Measurements from ENCODE around the gene ELMO3. TPM values are rescaled to one million over a fixed set of nuclear protein-coding genes. Genes with fewer than 3 reads are reported as not detected.

The ELMO3 gene
- total RNA-seq, 2 experiments from 2014 or later: 1.9 to 2.3 TPM

DNA sequence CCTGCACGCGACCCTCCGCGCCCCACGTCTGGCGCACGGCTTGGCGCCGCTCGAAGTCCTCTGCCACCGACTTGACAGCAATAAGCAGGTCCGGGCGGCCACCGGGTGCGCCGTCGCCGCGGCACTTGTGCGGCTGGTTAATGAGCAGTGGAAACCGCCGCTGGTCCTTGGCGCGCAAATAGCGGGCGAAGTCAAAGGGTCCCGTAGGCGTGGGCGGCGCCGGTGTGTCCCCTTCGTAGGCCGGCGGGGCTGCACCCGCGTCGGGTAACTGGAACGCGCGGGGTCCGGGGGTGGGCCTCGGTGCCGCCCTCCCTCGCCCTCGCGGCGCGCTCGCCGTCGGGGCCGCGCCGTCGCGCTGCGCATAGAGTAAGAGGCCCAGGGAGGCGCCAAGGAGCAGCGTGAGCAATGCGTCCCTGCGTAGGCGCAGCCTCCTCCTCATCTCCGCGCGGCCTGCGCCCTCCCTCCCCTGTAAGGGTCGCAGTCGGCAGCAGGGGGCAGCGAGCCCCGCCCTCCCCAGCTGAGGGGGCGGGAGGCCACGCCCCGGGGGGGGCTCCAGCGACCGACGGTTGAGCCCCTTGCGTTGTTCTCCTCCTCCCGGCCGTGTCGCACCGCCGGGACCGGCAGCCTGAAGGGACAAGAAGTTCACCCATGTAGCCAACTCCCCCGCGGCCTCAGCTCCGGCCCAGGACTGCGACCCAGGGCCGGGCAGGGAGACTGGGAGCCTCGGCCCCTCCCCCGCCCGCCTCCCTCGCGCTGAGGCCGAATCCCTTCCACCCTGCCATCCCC, 48.7 kb upstream of the ELMO3 start:
- Histone ChIP-seq H3K36me3 (ENCODE audit: insufficient read depth, low read length) (peaks cover 31% of the 10 kb centered on the region), H3K4me1 (ENCODE audit: insufficient read depth, low read length) (peaks cover 45% of the 10 kb centered on the region), H3K27me3 (ENCODE audit: control insufficient read depth in 1 of 2, insufficient read depth in 2 of 2, low read length in 2 of 2) (no peaks in the 10 kb centered on the region), H3K9me3 (ENCODE audit: control insufficient read depth in 1 of 2, insufficient read depth in 1 of 2, low read length in 2 of 2) (peaks cover 0 to 7% of the 10 kb centered on the region in 2 experiments), H3K27ac (ENCODE audit: low read depth in 1 of 2, low read length in 2 of 2) (no peak overlapping the region), H3K4me3 (ENCODE audit: low read length) (peak overlapping the region; percentile 57)
- Mint-ChIP-seq H3K27ac (no peak overlapping the region), H3K27me3 (peaks cover 14% of the 10 kb centered on the region), H3K36me3 (ENCODE audit: low read depth) (peaks cover 37% of the 10 kb centered on the region), H3K9me3 (no peaks in the 10 kb centered on the region), H3K4me3 (no peak overlapping the region), H3K4me1 (ENCODE audit: low read depth) (peaks cover 18% of the 10 kb centered on the region)
- ATAC-seq (ENCODE audit: poor library complexity) (peak; percentile 70), DNase-seq (peak in 7 of 14 experiments; percentile 9 to 73 (median 41))
- CTCF ChIA-PET: interaction anchor here (1.0 to 1.3 kb wide), 3 partner anchors 9 to 132 kb away, joined by 3 to 4 read pairs (median 3); partner anchors contain the start of genes FBXL8 and TRADD
- peak; percentile 5 for TF ChIP-seq CTCF (IDR thresholded peaks at IDR 0.05)
- intact Hi-C loops (cut with DNase I, micrococcal nuclease): no loop called here
- POLR2A ChIA-PET: interaction anchor here (0.7 to 3.0 kb wide), 8 partner anchors 9 to 196 kb away, joined by 3 to 29 read pairs (median 5); partner anchors contain the start of genes CBFB, FBXL8, FHOD1 and HSF4

DNA sequence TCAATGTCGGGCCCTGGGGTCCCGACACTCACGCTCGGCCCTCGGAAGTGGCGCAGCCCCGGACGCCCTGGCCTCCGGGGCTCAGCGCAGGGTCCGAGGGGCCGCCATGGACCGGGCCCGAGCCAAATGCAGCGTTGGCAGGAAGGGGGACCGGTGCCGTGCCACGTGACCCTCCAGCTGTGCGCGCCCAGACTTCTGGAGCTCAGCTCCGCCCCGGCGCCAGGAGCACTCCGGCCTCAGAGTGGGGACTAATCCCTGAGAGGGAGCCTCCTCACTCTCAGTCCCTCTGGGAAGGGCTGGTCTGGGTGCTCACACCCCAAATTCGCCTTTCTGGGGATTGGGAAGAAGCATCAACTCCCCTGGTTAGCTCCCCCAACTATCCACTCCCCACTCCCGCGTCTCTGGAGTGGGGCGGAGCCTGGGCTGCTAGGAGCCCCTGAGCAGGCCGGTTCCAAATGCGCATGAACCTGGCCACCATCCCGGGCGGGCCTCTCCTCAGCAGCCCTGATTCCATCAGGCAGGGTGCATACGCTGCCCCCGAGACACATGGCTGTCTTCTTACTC, 48.0 kb upstream of the ELMO3 start, which contains the start of gene B3GNT9:
Gene B3GNT9 (minus strand): TSS at position 166 of the 564 bp plus-strand sequence. CDS start 513 bp downstream, outside the sequence.
- POLR2A ChIA-PET: interaction anchor here (0.7 to 3.0 kb wide), 8 partner anchors 9 to 197 kb away, joined by 3 to 29 read pairs (median 5); partner anchors contain the start of genes CBFB, FBXL8, FHOD1 and HSF4
- Histone ChIP-seq H3K4me1 (ENCODE audit: insufficient read depth, low read length) (peaks cover 51% of the 10 kb centered on the region), H3K36me3 (ENCODE audit: insufficient read depth, low read length) (peaks cover 24% of the 10 kb centered on the region), H3K9me3 (ENCODE audit: control insufficient read depth in 1 of 2, insufficient read depth in 1 of 2, low read length in 2 of 2) (peaks cover 0 to 7% of the 10 kb centered on the region in 2 experiments), H3K27ac (ENCODE audit: low read depth in 1 of 2, low read length in 2 of 2) (no peak within 1 kb of the TSS), H3K27me3 (ENCODE audit: control insufficient read depth in 1 of 2, insufficient read depth in 2 of 2, low read length in 2 of 2) (no peaks in the 10 kb centered on the region), H3K4me3 (ENCODE audit: low read length) (peak within 1 kb of the TSS; percentile 57)
- ATAC-seq (ENCODE audit: poor library complexity) (peak; percentile 27), DNase-seq (peak in 5 of 14 experiments; percentile 11 to 63 (median 51))
- CTCF ChIA-PET: interaction anchor here (0.6 to 1.3 kb wide), 4 partner anchors 9 to 133 kb away, joined by 3 to 4 read pairs (median 4); partner anchors contain the start of genes FBXL8 and TRADD
- intact Hi-C loops (cut with DNase I, micrococcal nuclease): no loop called here
- peak within 1 kb of the TSS; percentile 79 for H3K4me3 Mint-ChIP-seq
- H3K36me3 Mint-ChIP-seq (ENCODE audit: low read depth): peaks cover 30% of the 10 kb centered on the region
- TF ChIP-seq CTCF (IDR thresholded peaks at IDR 0.05): no peak
- H3K9me3 Mint-ChIP-seq: no peaks in the 10 kb centered on the region
- H3K27ac Mint-ChIP-seq: peak within 1 kb of the TSS; percentile 55
- peaks cover 24% of the 10 kb centered on the region for H3K4me1 Mint-ChIP-seq (ENCODE audit: low read depth)
- H3K27me3 Mint-ChIP-seq: peaks cover 14% of the 10 kb centered on the region

DNA sequence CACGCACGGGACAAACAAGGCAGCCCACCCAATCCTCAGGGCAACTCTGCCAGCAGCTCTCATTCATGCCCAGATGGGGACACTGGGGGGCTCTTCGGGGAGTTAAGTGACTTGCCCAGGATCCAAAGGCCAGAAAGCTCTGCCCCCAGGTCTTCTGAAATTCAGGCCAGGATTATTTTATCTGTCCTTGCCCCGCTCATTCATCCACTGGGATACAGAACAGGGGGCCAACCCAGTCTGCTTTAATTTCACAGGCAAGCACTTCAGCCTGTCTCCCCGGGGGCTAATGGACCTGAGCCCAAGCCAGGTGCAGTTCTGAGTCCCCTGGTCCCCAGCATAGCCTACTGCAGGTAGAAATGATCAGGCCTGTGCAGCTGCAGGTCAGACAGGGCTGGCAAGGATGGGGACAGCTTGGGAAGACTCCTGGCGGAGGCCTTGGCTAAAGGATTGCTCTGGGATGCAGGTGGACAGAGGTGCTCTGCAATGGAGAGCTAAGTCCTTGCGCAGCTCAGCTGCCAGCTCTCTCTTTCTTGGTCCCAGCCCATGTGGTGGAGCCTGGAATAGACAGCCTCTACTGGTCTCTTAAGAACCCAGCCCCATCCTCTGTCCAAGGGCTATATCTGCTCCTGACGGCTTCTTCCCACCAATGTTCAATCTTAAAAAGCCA, 47.4 kb upstream of the ELMO3 start:
- ChIA-PET CTCF (interaction anchor here (0.6 to 1.3 kb wide), 5 partner anchors 8 to 198 kb away, joined by 3 to 4 read pairs (median 3); partner anchors contain the start of genes FBXL8 and TRADD), POLR2A (interaction anchor here (1.3 to 3.0 kb wide), 8 partner anchors 8 to 197 kb away, joined by 4 to 29 read pairs (median 5); partner anchors contain the start of genes CBFB, FBXL8, HSF4 and TRADD)
- H3K36me3 Mint-ChIP-seq (ENCODE audit: low read depth): peaks cover 24% of the 10 kb centered on the region
- Histone ChIP-seq H3K27me3 (ENCODE audit: control insufficient read depth in 1 of 2, insufficient read depth in 2 of 2, low read length in 2 of 2) (no peaks in the 10 kb centered on the region), H3K36me3 (ENCODE audit: insufficient read depth, low read length) (peaks cover 18% of the 10 kb centered on the region), H3K4me1 (ENCODE audit: insufficient read depth, low read length) (peaks cover 57% of the 10 kb centered on the region), H3K4me3 (ENCODE audit: low read length) (peak overlapping the region; percentile 57), H3K9me3 (ENCODE audit: control insufficient read depth in 1 of 2, insufficient read depth in 1 of 2, low read length in 2 of 2) (peaks cover 0 to 7% of the 10 kb centered on the region in 2 experiments), H3K27ac (ENCODE audit: low read depth in 1 of 2, low read length in 2 of 2) (no peak overlapping the region)
- DNase-seq (no peak), ATAC-seq (ENCODE audit: poor library complexity) (no peak)
- no peaks in the 10 kb centered on the region for H3K9me3 Mint-ChIP-seq
- peak overlapping the region; percentile 55 for H3K27ac Mint-ChIP-seq
- H3K4me1 Mint-ChIP-seq (ENCODE audit: low read depth): peaks cover 30% of the 10 kb centered on the region
- intact Hi-C loops (cut with DNase I, micrococcal nuclease): no loop called here
- H3K4me3 Mint-ChIP-seq: peak overlapping the region; percentile 79
- H3K27me3 Mint-ChIP-seq: peaks cover 14% of the 10 kb centered on the region
- no peak for TF ChIP-seq CTCF (IDR thresholded peaks at IDR 0.05)
